B cell (primary cell): ENCODE results near the gene HIP1. TPM values are rescaled to one million over a fixed set of nuclear protein-coding genes. Genes with fewer than 3 reads are reported as not detected.

Experiments used
- ATAC-seq: fragments of 200-7000 bp; cut with Tn5 transposase; one replicate; pipeline ENCODE4 v1.10.0; 2021; ENCODE audit warnings: low read depth, mild to moderate bottlenecking, moderate number of reproducible peaks, moderate library complexity
- CTCF ChIA-PET: fragments of 350-600 bp; sonication (Branson Sonifier 250); formaldehyde crosslinking; loops from one replicate; lab custom pipeline; 2021; ENCODE audit warnings: antibody characterized with exemption, inconsistent platforms; lab: Charles Lee
- POLR2A ChIA-PET: fragments of 350-600 bp; sonication (Branson Sonifier 250); formaldehyde crosslinking; loops from one replicate; lab custom pipeline; 2021; ENCODE audit warnings: antibody characterized with exemption; lab: Charles Lee
- DNase-seq: peaks from one replicate; pipeline ENCODE4 v3.0.0; 2013
- H2AFZ ChIP-seq: 2 replicates; pipeline ENCODE4 v1.6.1; 2012; ENCODE audit warnings: mild to moderate bottlenecking, low read depth, low read length; ENCODE audit not compliant: insufficient read depth, poor library complexity, severe bottlenecking
- H3K27ac ChIP-seq, 2 donors: 1 replicate in 1 of 2; 2 replicates in 1 of 2; pipeline ENCODE4 v1.5.1; 2012 to 2013; ENCODE audit warnings: low read length in 2 of 2, mild to moderate bottlenecking in 2 of 2, moderate library complexity in 1 of 2
- H3K27me3 ChIP-seq, 4 experiments: fragments of 200-600 bp in 1 of 4; sonication (generic) in 1 of 4; replicated peaks in 1 of 4; 1 replicate in 2 of 4; 2 replicates in 2 of 4; pipeline versions ENCODE4 v1.6.1 to v1.7.0; 2013 to 2016; ENCODE audit warnings: low read length in 3 of 4, mild to moderate bottlenecking in 2 of 4, mixed read lengths in 1 of 4, moderate library complexity in 1 of 4; ENCODE audit not compliant: insufficient read depth in 4 of 4, control insufficient read depth in 3 of 4; ENCODE audit errors: control extremely low read depth in 1 of 4
- H3K36me3 ChIP-seq, 2 experiments: replicated peaks in 1 of 2; 1 replicate in 1 of 2; 2 replicates in 1 of 2; pipeline versions ENCODE4 v1.6.1 to v1.7.1; 2013; ENCODE audit warnings: low read length in 1 of 2; ENCODE audit not compliant: insufficient read depth in 2 of 2, control insufficient read depth in 1 of 2; ENCODE audit errors: control extremely low read depth in 1 of 2, extremely low read depth in 1 of 2
- H3K4me1 ChIP-seq, 2 donors: fragments of 200-600 bp in 1 of 2; sonication (generic) in 1 of 2; 1 replicate in 1 of 2; 2 replicates in 1 of 2; pipeline versions ENCODE4 v1.5.1 to v1.6.1; 2013 to 2017; ENCODE audit warnings: low read length in 2 of 2; ENCODE audit not compliant: control insufficient read depth in 2 of 2, insufficient read depth in 2 of 2
- H3K4me2 ChIP-seq: replicated peaks from 2 replicates; pipeline ENCODE3; 2012; ENCODE audit warnings: mild to moderate bottlenecking, low read depth, low read length; ENCODE audit not compliant: poor library complexity, severe bottlenecking
- H3K4me3 ChIP-seq, 5 experiments: fragments of 200-600 bp in 1 of 5; sonication (generic) in 1 of 5; 1 replicate in 3 of 5; 2 replicates in 2 of 5; pipeline versions ENCODE4 v1.5.1 to v1.7.0; 2011 to 2016; ENCODE audit warnings: low read length in 4 of 5, mild to moderate bottlenecking in 4 of 5, low read depth in 2 of 5, control low read depth in 1 of 5, moderate library complexity in 1 of 5; ENCODE audit not compliant: insufficient read depth in 1 of 5; ENCODE audit errors: control extremely low read depth in 1 of 5, extremely low read depth in 1 of 5
- H3K79me2 ChIP-seq: fragments of 200-600 bp; sonication (generic); one replicate; pipeline ENCODE4 v1.6.0; 2016; ENCODE audit warnings: low read length; ENCODE audit not compliant: control insufficient read depth, insufficient read depth
- H3K9ac ChIP-seq: fragments of 200-600 bp; sonication (generic); 2 replicates; pipeline ENCODE4 v1.6.1; 2017; ENCODE audit warnings: mild to moderate bottlenecking, low read length, moderate library complexity
- H3K9me3 ChIP-seq, 3 donors: one replicate each; pipeline versions ENCODE4 v1.6.1 to v1.7.1; 2013; ENCODE audit warnings: low read length in 2 of 3; ENCODE audit not compliant: control insufficient read depth in 2 of 3, insufficient read depth in 1 of 3; ENCODE audit errors: control extremely low read depth in 1 of 3
- H4K20me1 ChIP-seq: 2 replicates; pipeline ENCODE4 v1.6.0; 2012; ENCODE audit warnings: mild to moderate bottlenecking, low read length; ENCODE audit not compliant: insufficient read depth, control insufficient read depth, poor library complexity, severe bottlenecking
- H3K27ac Mint-ChIP-seq: one replicate; pipeline ENCODE4 v1.8.0; 2021; ENCODE audit warnings: mixed read lengths
- H3K27me3 Mint-ChIP-seq: one replicate; pipeline ENCODE4 v1.8.0; 2021; ENCODE audit warnings: mixed read lengths
- H3K4me1 Mint-ChIP-seq: one replicate; pipeline ENCODE4 v1.8.0; 2021; ENCODE audit warnings: mixed read lengths
- H3K4me3 Mint-ChIP-seq: one replicate; pipeline ENCODE4 v1.8.0; 2021; ENCODE audit warnings: mixed read lengths
- H3K9me3 Mint-ChIP-seq: one replicate; pipeline ENCODE4 v1.8.0; 2022; ENCODE audit warnings: mixed read lengths; ENCODE audit not compliant: insufficient read depth
- CTCF ChIP-seq: fragments of 200-600 bp; IDR thresholded peaks from one replicate; pipeline ENCODE4 v1.8.0; 2022; ENCODE audit warnings: antibody characterized with exemption, mild to moderate bottlenecking
- EZH2 ChIP-seq: IDR thresholded peaks from 2 replicates; pipeline ENCODE4 v1.6.1; 2012; ENCODE audit warnings: borderline replicate concordance, low read depth, mild to moderate bottlenecking, moderate library complexity, low read length; ENCODE audit not compliant: insufficient read depth, poor library complexity, severe bottlenecking
- WGBS: methylation state at CpG from one replicate; pipeline ENCODE4 v1.1.5; 2013; ENCODE audit warnings: missing lambda C conversion rate; ENCODE audit not compliant: insufficient coverage; 5-methylcytosine and 5-hydroxymethylcytosine counted together
- intact Hi-C: fragments of 100-400 bp; cut with micrococcal nuclease; formaldehyde crosslinking; loops from one replicate; pipeline ENCODE4 v1.10.0; 2022
- polyA plus RNA-seq: library from polyadenylated mRNA; depleted of rRNA; stranded (reverse); fragments of >200 nt; gene quantifications from 2 replicates; pipeline ENCODE4 v1.2.3, GENCODE V29; 2012
- total RNA-seq, 2 donors: library from RNA; stranded (reverse); fragments of 120-200 nt in 1 of 2; gene quantifications; 1 replicate in 1 of 2; 2 replicates in 1 of 2; pipeline versions ENCODE4 v1.2.3 to v1.2.4, GENCODE V29; 2013 to 2022

The HIP1 gene
- total and polyA plus RNA-seq, 2 donors (not counting 1 experiment from before 2014, with no cell fraction given): 6.5 to 16.7 TPM

- H3K27me3 ChIP-seq: no peaks in the 10 kb centered on the region
- H3K27ac ChIP-seq: no peak overlapping the region
- H3K27ac Mint-ChIP-seq: no peak overlapping the region
- no peaks in the 10 kb centered on the region for H4K20me1 ChIP-seq
- H3K4me3 ChIP-seq: no peak overlapping the region
- ATAC-seq (no peak), DNase-seq (no peak)
- no peak overlapping the region for H3K9ac ChIP-seq
- intact Hi-C loops: no loop called here
- no peak overlapping the region for H2AFZ ChIP-seq
- H3K4me1 Mint-ChIP-seq: no peaks in the 10 kb centered on the region
- H3K36me3 ChIP-seq: no peaks in the 10 kb centered on the region
- no peaks in the 10 kb centered on the region for H3K9me3 Mint-ChIP-seq
- no peaks in the 10 kb centered on the region for H3K27me3 Mint-ChIP-seq
- no peaks in the 10 kb centered on the region for H3K4me1 ChIP-seq
- no peaks in the 10 kb centered on the region for H3K9me3 ChIP-seq
- POLR2A ChIA-PET: no interaction called here
- H3K4me2 ChIP-seq: no peak overlapping the region
- no peak overlapping the region for H3K4me3 Mint-ChIP-seq
- H3K79me2 ChIP-seq: no peaks in the 10 kb centered on the region
- CTCF ChIA-PET: no interaction called here
- 94% methylated on average over 14 of the region's 15 CpGs for WGBS
- no peak for TF ChIP-seq CTCF
- TF ChIP-seq EZH2: no peak
These were observed 139.4 kb downstream of the HIP1 start for GRCh38 chr7:75599244-75599781.

- no peaks in the 10 kb centered on the region for H3K27me3 Mint-ChIP-seq
- ChIA-PET CTCF (no interaction called here), POLR2A (no interaction called here)
- no peaks in the 10 kb centered on the region for H3K27me3 ChIP-seq
- H3K27ac Mint-ChIP-seq: no peak overlapping the region
- H4K20me1 ChIP-seq: no peaks in the 10 kb centered on the region
- H3K4me3 ChIP-seq: no peak overlapping the region
- no peaks in the 10 kb centered on the region for H3K4me1 ChIP-seq
- intact Hi-C loops: no loop called here
- H3K27ac ChIP-seq: no peak overlapping the region
- H3K4me2 ChIP-seq: no peak overlapping the region
- DNase-seq (no peak), ATAC-seq (no peak)
- TF ChIP-seq CTCF (no peak), EZH2 (no peak)
- H3K9me3 ChIP-seq: no peaks in the 10 kb centered on the region
- no peaks in the 10 kb centered on the region for H3K36me3 ChIP-seq
- 78% methylated on average over 13 of the region's 16 CpGs for WGBS
- no peaks in the 10 kb centered on the region for H3K79me2 ChIP-seq
- H3K9me3 Mint-ChIP-seq: no peaks in the 10 kb centered on the region
- H3K9ac ChIP-seq: no peak overlapping the region
- no peak overlapping the region for H2AFZ ChIP-seq
- H3K4me1 Mint-ChIP-seq: no peaks in the 10 kb centered on the region
- no peak overlapping the region for H3K4me3 Mint-ChIP-seq
These were observed 141.8 kb downstream of the HIP1 start for GRCh38 chr7:75596727-75597614.
